ENCODE data around the gene GARNL3.

DNA sequence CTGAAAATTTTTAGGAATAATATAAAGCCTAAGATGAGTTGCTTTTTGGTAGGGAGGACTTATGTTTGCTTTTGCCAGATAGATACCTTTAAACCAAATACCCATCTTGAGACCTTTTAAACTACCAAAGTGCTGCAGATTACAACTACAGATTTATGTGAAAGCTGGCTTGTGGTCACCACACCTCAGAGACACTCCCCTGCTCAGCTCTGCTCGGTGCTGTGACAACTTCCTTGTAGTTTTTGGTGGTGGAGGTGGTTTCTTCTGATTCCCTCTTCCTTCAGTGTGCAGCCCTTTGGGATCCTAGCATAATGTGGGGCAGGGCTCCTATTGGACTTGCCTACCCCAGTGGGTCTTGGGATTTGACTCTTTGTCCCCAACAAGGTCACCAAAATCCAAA is 29.2 kb downstream of the GARNL3 start:
- TF ChIP-seq, protein P1, sequence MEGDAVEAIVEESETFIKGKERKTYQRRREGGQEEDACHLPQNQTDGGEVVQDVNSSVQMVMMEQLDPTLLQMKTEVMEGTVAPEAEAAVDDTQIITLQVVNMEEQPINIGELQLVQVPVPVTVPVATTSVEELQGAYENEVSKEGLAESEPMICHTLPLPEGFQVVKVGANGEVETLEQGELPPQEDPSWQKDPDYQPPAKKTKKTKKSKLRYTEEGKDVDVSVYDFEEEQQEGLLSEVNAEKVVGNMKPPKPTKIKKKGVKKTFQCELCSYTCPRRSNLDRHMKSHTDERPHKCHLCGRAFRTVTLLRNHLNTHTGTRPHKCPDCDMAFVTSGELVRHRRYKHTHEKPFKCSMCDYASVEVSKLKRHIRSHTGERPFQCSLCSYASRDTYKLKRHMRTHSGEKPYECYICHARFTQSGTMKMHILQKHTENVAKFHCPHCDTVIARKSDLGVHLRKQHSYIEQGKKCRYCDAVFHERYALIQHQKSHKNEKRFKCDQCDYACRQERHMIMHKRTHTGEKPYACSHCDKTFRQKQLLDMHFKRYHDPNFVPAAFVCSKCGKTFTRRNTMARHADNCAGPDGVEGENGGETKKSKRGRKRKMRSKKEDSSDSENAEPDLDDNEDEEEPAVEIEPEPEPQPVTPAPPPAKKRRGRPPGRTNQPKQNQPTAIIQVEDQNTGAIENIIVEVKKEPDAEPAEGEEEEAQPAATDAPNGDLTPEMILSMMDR (IDR thresholded peaks at IDR 0.05): no peak
- TF ChIP-seq POLR2AphosphoS5 (IDR thresholded peaks at IDR 0.05): no peak
- TF ChIP-seq POLR2A (IDR thresholded peaks at IDR 0.05): no peak
